Vagina (tissue), 2 donors: ENCODE data around the gene CLHC1.

ENCODE experiments used
- POLR2A ChIP-seq, 2 donors: fragments of 450-650 bp; IDR thresholded peaks; one replicate each; pipeline ENCODE4 v1.6.1; 2017; ENCODE audit warnings: antibody characterized with exemption in 2 of 2, mild to moderate bottlenecking in 2 of 2, moderate library complexity in 2 of 2
- POLR2AphosphoS5 ChIP-seq, 2 donors: sonication (generic); formaldehyde crosslinking; IDR thresholded peaks; one replicate each; pipeline ENCODE4 v1.9.0; 2017; ENCODE audit warnings: antibody characterized with exemption in 2 of 2, mild to moderate bottlenecking in 2 of 2, low read depth in 1 of 2; ENCODE audit not compliant: insufficient read depth in 1 of 2
- TF ChIP-seq, protein P1 (sequence below), 3 experiments: fragments of 450-650 bp in 2 of 3; fragments of 200-600 bp in 1 of 3; sonication (generic) in 1 of 3; IDR thresholded peaks; one replicate each; pipeline ENCODE4 v1.5.1; 2017 to 2019; ENCODE audit warnings: antibody characterized with exemption in 3 of 3, mild to moderate bottlenecking in 2 of 3, moderate library complexity in 2 of 3

DNA sequence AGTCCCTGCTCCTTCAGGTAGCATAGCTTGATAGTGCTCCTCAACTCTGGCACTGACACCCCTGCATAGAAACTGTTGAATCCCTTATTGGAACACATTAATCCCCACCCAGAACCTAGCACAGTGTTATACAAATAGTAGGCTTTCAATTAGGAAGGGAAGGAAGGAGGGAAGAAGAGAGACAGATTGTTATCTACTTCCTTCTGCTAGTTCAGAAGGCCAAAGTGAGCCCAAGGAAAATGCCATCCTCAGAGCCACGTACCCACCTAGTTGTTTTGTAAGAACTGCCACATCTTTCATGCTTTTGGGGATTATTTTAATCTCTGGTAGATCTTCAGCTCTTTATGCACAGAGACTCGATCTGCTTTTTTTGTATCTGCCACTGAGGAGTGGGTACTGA, 75.1 kb downstream of the CLHC1 start:
- TF ChIP-seq POLR2A (IDR thresholded peaks at IDR 0.05), result no peak
- TF ChIP-seq, protein P1, sequence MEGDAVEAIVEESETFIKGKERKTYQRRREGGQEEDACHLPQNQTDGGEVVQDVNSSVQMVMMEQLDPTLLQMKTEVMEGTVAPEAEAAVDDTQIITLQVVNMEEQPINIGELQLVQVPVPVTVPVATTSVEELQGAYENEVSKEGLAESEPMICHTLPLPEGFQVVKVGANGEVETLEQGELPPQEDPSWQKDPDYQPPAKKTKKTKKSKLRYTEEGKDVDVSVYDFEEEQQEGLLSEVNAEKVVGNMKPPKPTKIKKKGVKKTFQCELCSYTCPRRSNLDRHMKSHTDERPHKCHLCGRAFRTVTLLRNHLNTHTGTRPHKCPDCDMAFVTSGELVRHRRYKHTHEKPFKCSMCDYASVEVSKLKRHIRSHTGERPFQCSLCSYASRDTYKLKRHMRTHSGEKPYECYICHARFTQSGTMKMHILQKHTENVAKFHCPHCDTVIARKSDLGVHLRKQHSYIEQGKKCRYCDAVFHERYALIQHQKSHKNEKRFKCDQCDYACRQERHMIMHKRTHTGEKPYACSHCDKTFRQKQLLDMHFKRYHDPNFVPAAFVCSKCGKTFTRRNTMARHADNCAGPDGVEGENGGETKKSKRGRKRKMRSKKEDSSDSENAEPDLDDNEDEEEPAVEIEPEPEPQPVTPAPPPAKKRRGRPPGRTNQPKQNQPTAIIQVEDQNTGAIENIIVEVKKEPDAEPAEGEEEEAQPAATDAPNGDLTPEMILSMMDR (IDR thresholded peaks at IDR 0.05), result no peak
- TF ChIP-seq POLR2AphosphoS5 (IDR thresholded peaks at IDR 0.05; ENCODE audit: insufficient read depth in 1 of 2, low read depth in 1 of 2), result no peak
